ENCODE data around the gene TBC1D3K. TPM values are rescaled to one million over a fixed set of nuclear protein-coding genes. Genes with fewer than 3 reads are reported as not detected.

TBC1D3K gene
- not detected in 2 replicates for total RNA-seq

DNA sequence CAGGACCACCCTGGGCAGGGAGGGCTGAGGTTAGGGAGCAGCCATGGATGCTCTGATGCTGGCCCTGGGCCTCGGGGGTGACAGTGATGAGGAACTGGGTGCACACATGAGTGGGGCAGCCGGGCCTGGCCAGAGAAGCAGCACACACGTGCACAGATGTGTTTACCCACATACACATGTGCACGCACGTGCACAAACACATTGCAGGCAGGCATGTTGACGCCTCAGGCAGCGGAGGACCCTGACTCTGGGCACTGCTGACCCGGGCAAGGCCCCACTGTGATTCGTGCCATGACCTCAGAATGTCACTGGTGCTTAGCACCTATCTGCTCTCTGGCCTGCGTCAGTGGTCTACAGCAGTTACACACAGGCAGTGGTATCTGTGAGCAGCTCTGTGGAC, at the start of gene TBC1D3K:
TSS of gene TBC1D3K (plus strand) at position 301 of the 400 bp plus-strand sequence. CDS start 1,585 bp downstream, outside the sequence.

Other genes starting within 250 kb of the TBC1D3K start
- not detected in 2 replicates for gene HNF1B, start 179.4 kb upstream of the TBC1D3K start, total RNA-seq
- 2.0 and 2.7 TPM in 2 replicates for gene TBC1D3L, start 64.6 kb downstream of the TBC1D3K start, total RNA-seq
- not detected in 2 replicates for gene TBC1D3D, start 79.6 kb downstream of the TBC1D3K start, total RNA-seq
- gene TBC1D3C, start 144.2 kb downstream of the TBC1D3K start, total RNA-seq, result not detected in 2 replicates
- not detected in 2 replicates for gene TBC1D3E, start 203.5 kb downstream of the TBC1D3K start, total RNA-seq

Measured in aortic smooth muscle cell (primary cell).